ENCODE data around the gene ATP6V0A4.

DNA sequence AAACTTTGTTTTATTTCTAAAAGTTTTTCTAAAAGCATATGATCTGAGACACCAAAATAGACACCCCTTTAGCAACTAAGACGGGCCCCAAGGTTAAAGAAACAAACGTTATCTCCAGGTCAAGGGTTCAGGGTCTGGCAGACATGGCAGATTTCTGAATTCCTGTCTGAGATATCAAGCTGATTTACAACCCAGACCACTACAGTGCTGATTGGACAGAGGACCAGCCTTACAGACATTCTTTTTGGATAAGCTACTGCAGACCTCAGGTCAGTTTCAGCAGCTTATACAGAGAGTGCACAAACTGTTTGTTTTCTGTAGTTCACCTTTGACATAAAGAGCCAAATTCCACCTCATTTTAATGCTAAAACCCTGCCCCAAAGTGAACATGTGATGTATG is 131.6 kb downstream of the ATP6V0A4 start:
- TF ChIP-seq, protein P1, sequence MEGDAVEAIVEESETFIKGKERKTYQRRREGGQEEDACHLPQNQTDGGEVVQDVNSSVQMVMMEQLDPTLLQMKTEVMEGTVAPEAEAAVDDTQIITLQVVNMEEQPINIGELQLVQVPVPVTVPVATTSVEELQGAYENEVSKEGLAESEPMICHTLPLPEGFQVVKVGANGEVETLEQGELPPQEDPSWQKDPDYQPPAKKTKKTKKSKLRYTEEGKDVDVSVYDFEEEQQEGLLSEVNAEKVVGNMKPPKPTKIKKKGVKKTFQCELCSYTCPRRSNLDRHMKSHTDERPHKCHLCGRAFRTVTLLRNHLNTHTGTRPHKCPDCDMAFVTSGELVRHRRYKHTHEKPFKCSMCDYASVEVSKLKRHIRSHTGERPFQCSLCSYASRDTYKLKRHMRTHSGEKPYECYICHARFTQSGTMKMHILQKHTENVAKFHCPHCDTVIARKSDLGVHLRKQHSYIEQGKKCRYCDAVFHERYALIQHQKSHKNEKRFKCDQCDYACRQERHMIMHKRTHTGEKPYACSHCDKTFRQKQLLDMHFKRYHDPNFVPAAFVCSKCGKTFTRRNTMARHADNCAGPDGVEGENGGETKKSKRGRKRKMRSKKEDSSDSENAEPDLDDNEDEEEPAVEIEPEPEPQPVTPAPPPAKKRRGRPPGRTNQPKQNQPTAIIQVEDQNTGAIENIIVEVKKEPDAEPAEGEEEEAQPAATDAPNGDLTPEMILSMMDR (IDR thresholded peaks at IDR 0.05), result no peak
- TF ChIP-seq POLR2A (IDR thresholded peaks at IDR 0.05), result no peak
- no peak for TF ChIP-seq EP300 (IDR thresholded peaks at IDR 0.05)
- TF ChIP-seq POLR2AphosphoS5 (IDR thresholded peaks at IDR 0.05), result no peak
